CD14-positive monocyte (primary cell): Measurements from ENCODE around the gene PSMD12. TPM values are rescaled to one million over a fixed set of nuclear protein-coding genes. Genes with fewer than 3 reads are reported as not detected.

Experiments
- DNase-seq, 3 donors: peaks; one replicate each; pipeline ENCODE4 v3.0.0-alpha.2; 2011 to 2022
- H2AFZ ChIP-seq: 2 replicates; pipeline ENCODE4 v1.6.0; 2012; ENCODE audit warnings: mild to moderate bottlenecking, low read depth, low read length, inconsistent platforms; ENCODE audit not compliant: insufficient read depth, poor library complexity, severe bottlenecking
- H3K27ac ChIP-seq, 2 donors: 1 replicate in 1 of 2; 2 replicates in 1 of 2; pipeline ENCODE4 v1.5.1; 2012 to 2013; ENCODE audit warnings: low read length in 2 of 2, control low read depth in 1 of 2, inconsistent platforms in 1 of 2, low read depth in 1 of 2, mild to moderate bottlenecking in 1 of 2
- H3K27me3 ChIP-seq, 2 donors: one replicate each; pipeline versions ENCODE4 v1.6.0 to v1.6.1; 2011 to 2013; ENCODE audit warnings: low read length in 2 of 2; ENCODE audit not compliant: control insufficient read depth in 2 of 2, insufficient read depth in 2 of 2
- H3K36me3 ChIP-seq, 2 donors: replicated peaks in 1 of 2; 1 replicate in 1 of 2; 2 replicates in 1 of 2; pipeline versions ENCODE4 v1.5.1 to v1.6.1; 2012 to 2013; ENCODE audit warnings: low read length in 2 of 2, control low read depth in 1 of 2, inconsistent platforms in 1 of 2, mild to moderate bottlenecking in 1 of 2; ENCODE audit not compliant: insufficient read depth in 2 of 2, control insufficient read depth in 1 of 2
- H3K4me1 ChIP-seq, 2 donors: 1 replicate in 1 of 2; 2 replicates in 1 of 2; pipeline versions ENCODE4 v1.5.1 to v1.6.1; 2012 to 2013; ENCODE audit warnings: low read length in 2 of 2, control low read depth in 1 of 2, inconsistent platforms in 1 of 2, mild to moderate bottlenecking in 1 of 2, moderate library complexity in 1 of 2; ENCODE audit not compliant: insufficient read depth in 2 of 2, control insufficient read depth in 1 of 2
- H3K4me2 ChIP-seq: replicated peaks from 2 replicates; pipeline ENCODE3; 2012; ENCODE audit warnings: low read length, moderate library complexity, mild to moderate bottlenecking; ENCODE audit not compliant: poor library complexity, severe bottlenecking; ENCODE audit errors: extremely low read depth
- H3K4me3 ChIP-seq, 3 experiments: fragments of 200-600 bp in 1 of 3; sonication (generic) in 1 of 3; replicated peaks in 1 of 3; 1 replicate in 2 of 3; 2 replicates in 1 of 3; pipeline ENCODE4 v1.5.1; 2011 to 2013; ENCODE audit warnings: low read length in 3 of 3, mild to moderate bottlenecking in 3 of 3, control low read depth in 2 of 3, low read depth in 2 of 3, inconsistent platforms in 1 of 3, moderate library complexity in 1 of 3
- H3K79me2 ChIP-seq: 2 replicates; pipeline ENCODE4 v1.6.0; 2012; ENCODE audit warnings: mild to moderate bottlenecking, control low read depth, inconsistent platforms, low read length, moderate library complexity; ENCODE audit not compliant: insufficient read depth
- H3K9ac ChIP-seq: 2 replicates; pipeline ENCODE4 v1.6.0; 2017; ENCODE audit warnings: low read length, mild to moderate bottlenecking; ENCODE audit not compliant: insufficient read depth, poor library complexity, severe bottlenecking
- H3K9me3 ChIP-seq, 2 donors: replicated peaks in 1 of 2; 1 replicate in 1 of 2; 2 replicates in 1 of 2; pipeline versions ENCODE4 v1.5.1 to v1.6.1; 2012 to 2013; ENCODE audit warnings: low read length in 2 of 2, control low read depth in 1 of 2; ENCODE audit not compliant: control insufficient read depth in 1 of 2, insufficient read depth in 1 of 2
- H4K20me1 ChIP-seq: 2 replicates; pipeline ENCODE4 v1.6.0; 2012; ENCODE audit warnings: mild to moderate bottlenecking, low read length, control low read depth, moderate library complexity; ENCODE audit not compliant: insufficient read depth
- H3K27ac Mint-ChIP-seq, 7 donors: one replicate each; pipeline ENCODE4 v1.8.0; 2020; ENCODE audit warnings: mild to moderate bottlenecking in 7 of 7, mixed read lengths in 7 of 7, moderate library complexity in 6 of 7, inconsistent platforms in 2 of 7
- H3K27me3 Mint-ChIP-seq, 3 donors: one replicate each; pipeline ENCODE4 v1.8.0; 2021 to 2022; ENCODE audit warnings: low read depth in 3 of 3, mild to moderate bottlenecking in 3 of 3, mixed read lengths in 3 of 3, moderate library complexity in 3 of 3, inconsistent platforms in 1 of 3
- H3K36me3 Mint-ChIP-seq, 2 donors: one replicate each; pipeline ENCODE4 v1.8.0; 2020; ENCODE audit warnings: mixed read lengths in 2 of 2, inconsistent platforms in 1 of 2, mild to moderate bottlenecking in 1 of 2
- H3K4me1 Mint-ChIP-seq: one replicate; pipeline ENCODE4 v1.8.0; 2020; ENCODE audit warnings: mild to moderate bottlenecking, mixed read lengths
- H3K4me3 Mint-ChIP-seq, 2 donors: one replicate each; pipeline ENCODE4 v1.8.0; 2020; ENCODE audit warnings: mild to moderate bottlenecking in 2 of 2, mixed read lengths in 2 of 2, moderate library complexity in 1 of 2
- H3K9me3 Mint-ChIP-seq, 7 donors: one replicate each; pipeline ENCODE4 v1.8.0; 2020 to 2022; ENCODE audit warnings: mixed read lengths in 7 of 7, mild to moderate bottlenecking in 6 of 7, moderate library complexity in 6 of 7, inconsistent platforms in 2 of 7
- CTCF ChIP-seq: fragments of 200-600 bp; IDR thresholded peaks from one replicate; pipeline ENCODE4 v1.8.0; 2022; ENCODE audit warnings: antibody characterized with exemption, mild to moderate bottlenecking
- WGBS: methylation state at CpG from one replicate; pipeline ENCODE4 v1.1.5; 2013; ENCODE audit warnings: missing lambda C conversion rate; ENCODE audit not compliant: insufficient coverage; 5-methylcytosine and 5-hydroxymethylcytosine counted together
- intact Hi-C, 2 donors: fragments of 100-400 bp; cut with micrococcal nuclease; formaldehyde crosslinking; loops; one replicate each; pipeline versions ENCODE4 v1.15.0 to v1.15.1; 2023
- polyA plus RNA-seq, 3 donors: library from polyadenylated mRNA; depleted of rRNA in 1 of 3; unstranded in 2 of 3; stranded (reverse) in 1 of 3; fragments of 300-500 nt in 2 of 3; fragments of >200 nt in 1 of 3; fragmentation: Illumina TruSeq in 2 of 3; gene quantifications; 1 replicate in 2 of 3; 2 replicates in 1 of 3; pipeline ENCODE4 v1.2.3, GENCODE V29; 2012 to 2021

Gene PSMD12
- polyA plus RNA-seq, 3 donors, result 16.2 to 30.7 (median 17.8) TPM

- Histone ChIP-seq H3K27ac (no peak overlapping the region), H2AFZ (no peak overlapping the region), H3K79me2 (no peaks in the 10 kb centered on the region), H3K27me3 (no peaks in the 10 kb centered on the region), H3K4me3 (no peak overlapping the region), H3K9me3 (no peaks in the 10 kb centered on the region), H3K4me1 (no peaks in the 10 kb centered on the region), H3K4me2 (no peak overlapping the region), H3K36me3 (no peaks in the 10 kb centered on the region), H4K20me1 (no peaks in the 10 kb centered on the region), H3K9ac (no peak overlapping the region)
- intact Hi-C loops, result no loop called here
- Mint-ChIP-seq H3K9me3 (peaks cover 0 to 11% (median 5%) of the 10 kb centered on the region in 7 donors), H3K4me3 (no peak overlapping the region), H3K27ac (no peak overlapping the region), H3K36me3 (no peaks in the 10 kb centered on the region), H3K27me3 (peaks cover 0 to 7% (median 2%) of the 10 kb centered on the region in 3 donors), H3K4me1 (no peaks in the 10 kb centered on the region)
- TF ChIP-seq CTCF, result no peak
- no peak for DNase-seq
- 100% methylated on average over 2 of the region's 3 CpGs for WGBS
These were observed 39.9 kb downstream of the PSMD12 start for GRCh38 chr17:67326440-67326839.

GRCh38 chr17:67324330-67324729, 42.0 kb downstream of the PSMD12 start:
- H3K27ac ChIP-seq, result no peak overlapping the region
- DNase-seq, result no peak
- no peaks in the 10 kb centered on the region for H3K36me3 Mint-ChIP-seq
- H3K4me1 Mint-ChIP-seq, result peaks cover 3% of the 10 kb centered on the region
- no peaks in the 10 kb centered on the region for H3K4me1 ChIP-seq
- H3K27me3 ChIP-seq, result no peaks in the 10 kb centered on the region
- H3K9me3 ChIP-seq, result no peaks in the 10 kb centered on the region
- peaks cover 0 to 7% (median 2%) of the 10 kb centered on the region in 3 donors for H3K27me3 Mint-ChIP-seq
- WGBS, result no CpG with 5 or more reads among the region's 2 CpGs
- H3K27ac Mint-ChIP-seq, result no peak overlapping the region
- no peak overlapping the region for H2AFZ ChIP-seq
- peaks cover 0 to 11% (median 5%) of the 10 kb centered on the region in 7 donors for H3K9me3 Mint-ChIP-seq
- no peak overlapping the region for H3K4me2 ChIP-seq
- H3K36me3 ChIP-seq, result no peaks in the 10 kb centered on the region
- no peaks in the 10 kb centered on the region for H3K79me2 ChIP-seq
- no peak overlapping the region for H3K4me3 Mint-ChIP-seq
- no peak overlapping the region for H3K4me3 ChIP-seq
- no peak for TF ChIP-seq CTCF
- intact Hi-C loops, result no loop called here
- no peak overlapping the region for H3K9ac ChIP-seq
- no peaks in the 10 kb centered on the region for H4K20me1 ChIP-seq
